ENCODE measurements around the gene PROCA1. TPM values are rescaled to one million over a fixed set of nuclear protein-coding genes. Genes with fewer than 3 reads are reported as not detected.
A peak's percentile ranks its signal among the peaks of the same experiment; 100 is the strongest.

Gene PROCA1
- total RNA-seq, 1 donor from 2014 or later, result 3.4 TPM

- Histone ChIP-seq H3K36me3 (ENCODE audit: insufficient read depth, low read length) (peaks cover 2% of the 10 kb centered on the region), H3K27me3 (ENCODE audit: insufficient read depth, low read length) (no peaks in the 10 kb centered on the region), H3K79me2 (ENCODE audit: insufficient read depth, low read length) (peaks cover 6% of the 10 kb centered on the region), H3K9ac (ENCODE audit: low read length) (no peak overlapping the region), H3K4me2 (ENCODE audit: low read length) (no peak overlapping the region), H3K4me3 (ENCODE audit: insufficient read depth, low read depth, low read length) (no peak overlapping the region), H3K27ac (ENCODE audit: low read depth, low read length) (no peak overlapping the region), H3K9me3 (ENCODE audit: insufficient read depth, low read depth, low read length) (no peaks in the 10 kb centered on the region), H3K4me1 (ENCODE audit: insufficient read depth, low read length) (no peaks in the 10 kb centered on the region), H2AFZ (ENCODE audit: low read depth, low read length) (no peak overlapping the region), H4K20me1 (ENCODE audit: insufficient read depth, low read length) (peaks cover 74% of the 10 kb centered on the region)
- TF ChIP-seq CTCF (IDR thresholded peaks at IDR 0.05; ENCODE audit: insufficient read depth, low read depth, low read length) (no peak), EZH2 (IDR thresholded peaks at IDR 0.05; ENCODE audit: insufficient read depth, low read length) (no peak)
- H3K9me3 Mint-ChIP-seq (ENCODE audit: unreplicated experiment), result no peaks in the 10 kb centered on the region
- FAIRE-seq (no peak), DNase-seq (ENCODE audit: low read depth) (no peak)
- peaks cover 17% of the 10 kb centered on the region for H3K4me1 Mint-ChIP-seq (ENCODE audit: low read depth, unreplicated experiment)
- H3K36me3 Mint-ChIP-seq (ENCODE audit: low read depth, unreplicated experiment), result peaks cover 15% of the 10 kb centered on the region
- no peaks in the 10 kb centered on the region for H3K27me3 Mint-ChIP-seq (ENCODE audit: low read depth, unreplicated experiment)
- no peak overlapping the region for H3K4me3 Mint-ChIP-seq (ENCODE audit: unreplicated experiment)
- peak overlapping the region; percentile 38 for H3K27ac Mint-ChIP-seq (ENCODE audit: unreplicated experiment)
Measured at GRCh38 chr17:28759256-28759865, 47.7 kb upstream of the PROCA1 start.

GRCh38 chr17:28758411-28759121, 46.9 kb upstream of the PROCA1 start:
- Histone ChIP-seq H2AFZ (ENCODE audit: low read depth, low read length) (no peak overlapping the region), H3K79me2 (ENCODE audit: insufficient read depth, low read length) (peaks cover 5% of the 10 kb centered on the region), H3K36me3 (ENCODE audit: insufficient read depth, low read length) (peaks cover 2% of the 10 kb centered on the region), H4K20me1 (ENCODE audit: insufficient read depth, low read length) (peaks cover 69% of the 10 kb centered on the region), H3K4me2 (ENCODE audit: low read length) (no peak overlapping the region), H3K27me3 (ENCODE audit: insufficient read depth, low read length) (no peaks in the 10 kb centered on the region), H3K9ac (ENCODE audit: low read length) (no peak overlapping the region), H3K9me3 (ENCODE audit: insufficient read depth, low read depth, low read length) (no peaks in the 10 kb centered on the region), H3K4me3 (ENCODE audit: insufficient read depth, low read depth, low read length) (no peak overlapping the region), H3K27ac (ENCODE audit: low read depth, low read length) (no peak overlapping the region), H3K4me1 (ENCODE audit: insufficient read depth, low read length) (no peaks in the 10 kb centered on the region)
- Mint-ChIP-seq H3K27ac (ENCODE audit: unreplicated experiment) (no peak overlapping the region), H3K9me3 (ENCODE audit: unreplicated experiment) (no peaks in the 10 kb centered on the region), H3K4me1 (ENCODE audit: low read depth, unreplicated experiment) (peaks cover 15% of the 10 kb centered on the region), H3K4me3 (ENCODE audit: unreplicated experiment) (no peak overlapping the region), H3K36me3 (ENCODE audit: low read depth, unreplicated experiment) (peaks cover 15% of the 10 kb centered on the region), H3K27me3 (ENCODE audit: low read depth, unreplicated experiment) (no peaks in the 10 kb centered on the region)
- no peak for TF ChIP-seq EZH2 (IDR thresholded peaks at IDR 0.05; ENCODE audit: insufficient read depth, low read length)
- no peak for TF ChIP-seq CTCF (IDR thresholded peaks at IDR 0.05; ENCODE audit: insufficient read depth, low read depth, low read length)
- no peak for FAIRE-seq
- DNase-seq (ENCODE audit: low read depth), result no peak
